AG10803 (cell line): ENCODE data around the gene ADGRV1.
"Not testable (repeated sequence)": the region's sequence is repeated elsewhere in the genome, so short reads cannot be mapped to it uniquely, and the experiment has no call there.

Experiments used
- DNase-seq: peaks from one replicate; pipeline ENCODE4 v3.0.0; 2010; ENCODE audit warnings: low read depth
- H3K4me3 ChIP-seq: 2 replicates; pipeline ENCODE4 v1.5.1; 2011; ENCODE audit warnings: mild to moderate bottlenecking, low read length, control low read depth
- TF ChIP-seq, protein P1 (sequence below): conservative IDR thresholded peaks from 2 replicates; pipeline ENCODE4 v1.5.1; 2011; ENCODE audit warnings: mild to moderate bottlenecking, low read length, control low read depth, inconsistent platforms

ADGRV1 gene

DNA sequence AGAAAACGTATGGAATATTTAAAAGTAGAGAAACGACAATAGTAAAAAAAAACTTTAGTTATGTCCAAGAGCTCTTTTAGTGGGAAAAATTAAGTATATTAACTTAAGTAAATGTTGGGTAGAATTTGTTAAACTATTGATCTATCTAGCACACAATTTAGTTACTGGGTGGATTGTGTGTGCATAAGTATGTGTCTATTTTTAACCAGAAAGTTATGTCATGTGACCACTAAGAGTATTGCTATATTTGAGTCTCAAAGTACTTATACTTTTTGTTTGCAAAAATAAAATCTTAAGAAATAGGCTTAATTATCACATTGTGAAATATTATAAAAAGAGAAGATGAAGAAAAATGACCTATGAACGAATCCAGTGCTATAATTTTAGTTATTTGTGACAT, 56.8 kb downstream of the ADGRV1 start:
- DNase-seq: no peak
- no peak overlapping the region for H3K4me3 ChIP-seq
- TF ChIP-seq, protein P1, sequence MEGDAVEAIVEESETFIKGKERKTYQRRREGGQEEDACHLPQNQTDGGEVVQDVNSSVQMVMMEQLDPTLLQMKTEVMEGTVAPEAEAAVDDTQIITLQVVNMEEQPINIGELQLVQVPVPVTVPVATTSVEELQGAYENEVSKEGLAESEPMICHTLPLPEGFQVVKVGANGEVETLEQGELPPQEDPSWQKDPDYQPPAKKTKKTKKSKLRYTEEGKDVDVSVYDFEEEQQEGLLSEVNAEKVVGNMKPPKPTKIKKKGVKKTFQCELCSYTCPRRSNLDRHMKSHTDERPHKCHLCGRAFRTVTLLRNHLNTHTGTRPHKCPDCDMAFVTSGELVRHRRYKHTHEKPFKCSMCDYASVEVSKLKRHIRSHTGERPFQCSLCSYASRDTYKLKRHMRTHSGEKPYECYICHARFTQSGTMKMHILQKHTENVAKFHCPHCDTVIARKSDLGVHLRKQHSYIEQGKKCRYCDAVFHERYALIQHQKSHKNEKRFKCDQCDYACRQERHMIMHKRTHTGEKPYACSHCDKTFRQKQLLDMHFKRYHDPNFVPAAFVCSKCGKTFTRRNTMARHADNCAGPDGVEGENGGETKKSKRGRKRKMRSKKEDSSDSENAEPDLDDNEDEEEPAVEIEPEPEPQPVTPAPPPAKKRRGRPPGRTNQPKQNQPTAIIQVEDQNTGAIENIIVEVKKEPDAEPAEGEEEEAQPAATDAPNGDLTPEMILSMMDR: no peak

DNA sequence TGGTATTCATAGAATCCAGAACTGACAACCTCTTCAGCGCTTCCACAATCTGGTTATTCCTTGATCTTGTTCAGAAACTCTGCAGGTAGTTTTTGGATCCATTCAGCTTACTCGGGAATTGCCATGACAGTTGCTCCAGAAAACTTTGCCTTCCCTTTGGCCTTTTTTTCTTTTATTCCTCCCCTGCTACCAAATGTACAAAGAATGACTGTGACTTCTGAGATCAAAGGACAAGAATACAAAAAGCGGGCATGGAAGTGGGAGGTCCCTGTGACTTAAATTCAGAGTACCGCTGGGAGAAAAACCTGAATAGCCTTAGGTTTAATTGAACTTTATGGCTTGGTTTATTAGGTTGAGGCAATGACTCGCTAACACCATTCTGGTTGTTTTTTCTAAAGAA, 59.5 kb downstream of the ADGRV1 start:
- no peak for DNase-seq
- TF ChIP-seq, protein P1: no peak
- no peak overlapping the region for H3K4me3 ChIP-seq

GRCh38 chr5:90619762-90620161, 61.2 kb downstream of the ADGRV1 start:
- H3K4me3 ChIP-seq, DNase-seq: not testable (repeated sequence)

GRCh38 chr5:90621848-90622247, 63.3 kb downstream of the ADGRV1 start:
- H3K4me3 ChIP-seq: no peak overlapping the region
- no peak for DNase-seq
- TF ChIP-seq, protein P1: no peak

GRCh38 chr5:90626493-90626892, 67.9 kb downstream of the ADGRV1 start:
- no peak for DNase-seq
- no peak overlapping the region for H3K4me3 ChIP-seq
- TF ChIP-seq, protein P1: no peak

DNA sequence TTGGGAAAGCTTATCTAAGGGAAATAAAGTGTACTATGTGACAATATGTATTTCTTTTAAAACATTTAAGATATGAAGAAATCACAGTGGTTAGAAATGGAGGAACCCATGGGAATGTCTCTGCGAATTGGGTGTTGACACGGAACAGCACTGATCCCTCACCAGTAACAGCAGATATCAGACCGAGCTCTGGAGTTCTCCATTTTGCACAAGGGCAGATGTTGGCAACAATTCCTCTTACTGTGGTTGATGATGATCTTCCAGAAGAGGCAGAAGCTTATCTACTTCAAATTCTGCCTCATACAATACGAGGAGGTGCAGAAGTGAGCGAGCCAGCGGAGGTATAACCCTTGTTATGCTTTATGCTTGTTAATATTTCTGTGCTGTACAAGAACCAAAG, 69.9 kb downstream of the ADGRV1 start:
- no peak for DNase-seq
- H3K4me3 ChIP-seq: no peak overlapping the region
- TF ChIP-seq, protein P1: no peak

- no peak overlapping the region for H3K4me3 ChIP-seq
- no peak for DNase-seq
- TF ChIP-seq, protein P1: no peak
Observed at GRCh38 chr5:90632791-90633190, 74.2 kb downstream of the ADGRV1 start.

DNA sequence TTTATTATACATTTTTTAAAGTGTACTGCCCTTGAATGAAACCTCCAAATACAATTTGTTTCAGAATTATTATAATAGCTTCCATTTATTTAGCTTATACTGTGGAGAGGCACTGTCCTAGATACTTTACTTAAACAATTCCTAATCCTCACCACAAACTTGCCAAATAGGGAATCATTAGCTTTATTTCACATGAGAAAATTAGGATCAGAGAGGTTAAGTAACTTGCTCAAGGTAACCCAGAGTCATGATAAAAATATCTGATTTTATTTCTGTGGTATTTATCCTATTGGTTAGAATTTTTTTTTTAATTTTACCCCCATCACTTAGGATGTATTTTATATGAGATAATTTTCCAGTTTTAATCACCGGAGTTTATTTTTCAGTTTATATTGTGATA, 78.4 kb downstream of the ADGRV1 start:
- TF ChIP-seq, protein P1: no peak
- no peak for DNase-seq

More for the DNA sequence above, 78.4 kb downstream of the ADGRV1 start:
- H3K4me3 ChIP-seq: no peak overlapping the region
